Measurements from ENCODE around the gene PKIB. TPM values are rescaled to one million over a fixed set of nuclear protein-coding genes. Genes with fewer than 3 reads are reported as not detected.
"Not testable (repeated sequence)": the region's sequence is repeated elsewhere in the genome, so short reads cannot be mapped to it uniquely, and the experiment has no call there.

Gene PKIB
- total RNA-seq, 1 donor from 2014 or later = 4.1 TPM

DNA sequence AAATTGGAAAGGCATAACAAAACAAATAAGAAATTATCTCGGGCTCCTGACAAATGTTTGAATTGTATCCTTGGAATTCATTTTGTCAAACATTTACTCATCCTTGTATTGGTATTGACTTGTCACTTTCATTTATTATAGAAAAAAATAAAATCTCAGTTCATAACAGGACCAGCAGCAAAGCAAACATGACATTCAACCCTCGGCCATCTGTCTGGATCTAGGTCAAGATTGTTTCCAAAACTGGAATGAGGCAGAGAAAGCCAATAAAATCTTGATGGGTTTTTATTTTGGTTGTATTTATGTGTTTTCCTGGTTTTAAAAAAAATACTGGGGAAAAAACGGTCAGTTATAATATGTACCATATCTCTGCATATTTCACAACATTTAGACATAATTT is 126.4 kb downstream of the PKIB start:
- no peak for FAIRE-seq
- DNase-seq (ENCODE audit: low spot score in 2 of 2) = no peak

DNA sequence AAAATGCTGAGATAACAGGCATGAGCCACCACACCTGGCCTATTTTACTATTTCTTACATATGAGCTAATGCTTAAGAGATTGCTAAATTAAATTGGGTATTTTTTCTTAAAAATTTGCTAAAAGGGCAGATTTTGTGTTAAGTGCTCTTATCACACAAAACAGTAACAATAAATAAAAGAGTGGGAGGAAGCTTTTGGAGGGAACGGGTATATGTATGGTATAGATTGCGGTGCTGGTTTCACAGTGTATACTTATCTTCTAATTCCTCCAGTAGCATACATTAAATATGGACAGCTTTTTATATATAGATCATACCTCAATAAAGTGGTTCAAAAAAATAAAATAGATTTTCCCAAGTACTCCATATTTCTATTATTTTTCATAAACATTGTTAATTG is 129.9 kb downstream of the PKIB start:
- DNase-seq (ENCODE audit: low spot score in 2 of 2) = no peak
- no peak for FAIRE-seq

DNA sequence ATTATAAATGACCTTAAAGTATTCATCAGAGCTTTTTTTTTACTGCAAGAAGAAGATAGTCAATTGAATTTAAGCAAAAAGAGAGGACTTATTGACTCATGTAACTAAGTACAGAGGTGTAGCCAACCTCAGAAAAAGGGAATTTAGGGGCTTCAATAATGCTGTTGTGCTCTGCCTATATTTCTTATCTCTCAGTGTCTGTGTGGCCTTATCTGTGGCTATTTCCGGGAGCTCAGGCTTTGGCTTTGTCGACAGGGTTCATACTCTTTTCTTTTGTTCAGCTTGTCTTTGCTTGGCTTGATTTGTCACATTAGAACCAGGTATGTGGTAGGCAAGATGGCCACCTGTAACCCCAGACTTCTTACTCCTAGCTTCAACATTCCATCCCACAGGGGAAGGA is 130.7 kb downstream of the PKIB start:
- FAIRE-seq = no peak

DNA sequence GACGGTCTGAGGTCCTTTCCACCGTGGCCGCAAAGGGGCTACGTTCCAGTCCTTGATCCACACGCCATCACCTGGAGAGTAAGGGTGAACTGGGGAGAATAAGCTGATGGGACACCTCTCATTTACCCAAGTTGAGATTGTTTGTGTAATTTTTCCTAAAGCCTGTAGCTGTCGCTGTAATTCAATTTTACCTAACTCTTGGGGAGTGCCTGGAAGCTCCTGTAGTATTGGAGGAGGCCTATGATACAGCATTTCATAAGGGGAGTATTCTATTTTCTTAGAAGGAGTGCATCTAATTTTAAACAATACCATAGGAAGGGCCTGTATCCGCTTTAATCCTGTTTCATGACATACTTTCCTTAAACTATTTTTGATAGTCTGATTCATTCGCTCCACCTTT is 134.0 kb downstream of the PKIB start:
- not testable (repeated sequence) for FAIRE-seq; DNase-seq (ENCODE audit: low spot score in 2 of 2)

More for the DNA sequence above, 130.7 kb downstream of the PKIB start:
- DNase-seq (ENCODE audit: low spot score in 2 of 2) = no peak

DNA sequence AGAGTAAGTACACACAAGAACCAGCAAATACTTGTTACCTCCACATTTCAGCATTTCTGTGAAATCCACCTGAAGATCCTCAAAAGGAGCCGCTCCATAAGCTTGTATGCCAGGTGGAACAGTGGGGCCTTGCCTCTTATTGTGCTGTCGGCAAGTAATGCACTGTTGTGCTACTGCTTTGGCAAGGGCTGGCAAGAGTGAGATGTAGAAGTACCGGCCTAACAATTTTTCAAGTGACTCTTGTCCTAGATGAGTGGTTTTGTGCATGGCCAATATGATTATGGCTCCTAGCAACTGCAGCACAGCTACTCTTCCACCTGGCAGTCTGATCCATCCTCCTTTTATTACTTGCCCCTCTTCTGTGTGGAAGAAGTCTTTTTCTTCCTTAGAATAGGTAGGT is 134.7 kb downstream of the PKIB start:
- not testable (repeated sequence) for DNase-seq (ENCODE audit: low spot score in 2 of 2); FAIRE-seq

DNA sequence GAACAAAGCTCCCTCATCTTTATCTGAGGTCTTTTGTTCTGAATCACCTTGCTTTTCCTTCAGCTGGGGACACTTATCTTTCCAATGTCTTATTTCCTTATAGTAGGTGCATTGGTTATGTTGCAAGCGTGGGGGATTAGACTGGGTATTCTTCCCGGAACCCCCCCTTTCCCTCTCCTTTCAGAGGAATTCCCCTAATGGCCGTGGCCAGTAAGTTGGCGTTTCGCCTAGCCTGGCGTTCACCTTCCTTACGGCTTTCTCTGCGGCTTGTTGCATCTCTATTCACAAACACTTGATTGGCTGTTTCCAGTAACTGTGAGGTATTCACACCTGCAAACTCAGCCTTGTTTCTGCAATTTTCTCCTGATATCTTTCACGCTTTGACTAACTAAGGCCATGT is 136.5 kb downstream of the PKIB start:
- DNase-seq (ENCODE audit: low spot score in 2 of 2) (no peak), FAIRE-seq (no peak)

DNA sequence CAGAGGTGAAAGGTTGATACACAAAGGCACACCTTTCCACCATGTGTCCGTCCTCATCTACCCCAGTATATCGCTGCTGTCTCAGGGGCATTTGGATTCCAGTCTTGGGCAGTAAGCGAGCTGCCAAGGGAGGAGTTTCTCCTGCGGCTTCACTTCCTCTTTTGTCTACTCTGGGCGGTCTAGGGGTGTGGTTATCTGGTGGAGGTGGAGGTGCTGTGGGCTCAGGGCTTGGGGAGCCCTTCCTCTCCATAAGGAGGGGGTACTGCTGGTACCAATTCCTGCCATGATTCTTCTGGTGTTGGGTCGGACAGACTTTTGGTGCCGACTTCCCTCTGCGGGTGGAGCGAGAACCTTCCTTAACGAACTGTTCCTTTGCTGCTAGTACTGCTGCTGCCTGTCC is 137.4 kb downstream of the PKIB start:
- FAIRE-seq = no peak
- DNase-seq (ENCODE audit: low spot score in 2 of 2) = no peak

DNA sequence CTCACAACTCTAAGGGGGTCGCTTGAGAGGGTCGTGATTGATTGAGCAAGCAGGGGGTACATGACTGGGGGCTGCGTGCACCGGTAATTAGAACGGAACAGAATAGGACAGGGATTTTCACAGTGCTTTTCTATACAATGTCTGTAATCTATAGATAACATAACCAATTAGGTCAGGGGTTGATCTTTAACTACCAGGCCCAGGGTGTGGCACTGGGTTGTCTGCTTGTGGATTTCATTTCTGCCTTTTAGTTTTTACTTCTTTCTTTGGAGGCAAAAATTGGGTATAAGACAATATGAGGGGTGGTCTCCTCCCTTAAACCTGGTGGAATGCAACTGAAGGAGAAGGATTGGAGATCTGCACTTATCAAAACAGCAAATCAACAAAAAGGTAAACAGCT is 138.7 kb downstream of the PKIB start:
- not testable (repeated sequence) for FAIRE-seq; DNase-seq (ENCODE audit: low spot score in 2 of 2)

DNA sequence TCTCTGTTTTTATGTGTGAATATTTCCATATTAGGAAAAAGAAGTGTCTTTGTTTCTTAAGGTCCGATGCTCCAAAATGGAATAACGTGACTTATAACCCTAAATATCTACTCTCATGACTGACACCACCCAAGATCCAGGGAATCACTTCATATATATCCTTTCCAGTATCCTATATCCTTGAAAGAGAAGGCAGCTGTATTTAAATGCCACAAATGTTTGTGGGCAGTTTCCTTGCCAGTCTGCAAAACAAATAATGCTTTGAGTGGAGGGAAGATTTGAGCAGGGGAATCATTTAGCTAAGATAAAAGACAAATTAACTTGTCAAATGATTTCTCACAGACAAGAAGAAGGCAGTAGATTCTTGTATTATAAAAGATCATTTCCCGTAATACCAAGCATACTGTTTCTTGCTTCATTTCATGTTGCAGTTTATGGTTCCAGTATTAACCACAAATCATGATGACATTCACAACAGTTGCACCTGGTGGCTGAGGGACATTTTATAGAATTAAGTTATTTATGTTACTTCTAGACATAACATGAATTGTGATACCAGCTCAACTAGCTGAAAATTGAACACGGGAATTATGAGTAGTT is 139.3 kb downstream of the PKIB start:
- DNase-seq (ENCODE audit: low spot score in 2 of 2) (no peak), FAIRE-seq (no peak)

DNA sequence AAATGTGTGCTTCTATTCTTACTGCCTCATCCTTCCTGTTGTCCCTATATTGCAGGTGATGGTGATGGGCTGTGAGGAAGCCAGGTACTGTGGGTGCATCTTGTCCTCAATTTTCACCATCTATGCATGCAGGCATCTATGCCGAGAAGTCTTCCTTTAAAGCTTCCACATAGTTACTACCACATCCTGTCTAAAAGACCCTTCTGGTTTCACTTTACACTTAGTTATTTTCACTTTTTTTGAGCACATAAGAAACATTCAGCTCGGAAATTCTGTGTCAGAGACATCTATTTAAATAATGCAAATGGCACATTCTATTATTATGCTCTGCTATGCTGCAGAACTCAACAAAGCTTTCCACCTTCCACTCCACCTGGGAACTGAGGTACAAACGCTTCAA is 141.1 kb downstream of the PKIB start:
- DNase-seq (ENCODE audit: low spot score in 2 of 2) (no peak), FAIRE-seq (no peak)

DNA sequence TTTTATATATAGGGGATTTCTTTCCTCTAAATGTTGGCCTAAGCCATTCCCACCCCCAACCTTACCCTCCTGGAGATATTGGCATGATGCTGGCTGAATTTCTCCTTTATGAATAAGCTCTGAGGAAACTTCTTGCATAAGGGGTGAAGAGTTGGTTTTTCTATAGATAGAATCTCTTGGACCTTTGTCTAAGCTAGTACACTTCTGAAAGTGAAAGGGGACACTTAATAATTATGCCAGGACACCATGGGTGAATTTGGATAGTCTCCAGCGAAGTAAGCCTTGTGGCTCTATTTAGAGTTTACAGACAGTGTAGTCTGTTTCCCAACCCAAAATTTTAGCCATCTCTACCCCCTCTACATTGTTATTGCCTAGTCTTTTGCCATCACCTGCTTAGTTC is 142.3 kb downstream of the PKIB start:
- FAIRE-seq = no peak
- no peak for DNase-seq (ENCODE audit: low spot score in 2 of 2)

DNA sequence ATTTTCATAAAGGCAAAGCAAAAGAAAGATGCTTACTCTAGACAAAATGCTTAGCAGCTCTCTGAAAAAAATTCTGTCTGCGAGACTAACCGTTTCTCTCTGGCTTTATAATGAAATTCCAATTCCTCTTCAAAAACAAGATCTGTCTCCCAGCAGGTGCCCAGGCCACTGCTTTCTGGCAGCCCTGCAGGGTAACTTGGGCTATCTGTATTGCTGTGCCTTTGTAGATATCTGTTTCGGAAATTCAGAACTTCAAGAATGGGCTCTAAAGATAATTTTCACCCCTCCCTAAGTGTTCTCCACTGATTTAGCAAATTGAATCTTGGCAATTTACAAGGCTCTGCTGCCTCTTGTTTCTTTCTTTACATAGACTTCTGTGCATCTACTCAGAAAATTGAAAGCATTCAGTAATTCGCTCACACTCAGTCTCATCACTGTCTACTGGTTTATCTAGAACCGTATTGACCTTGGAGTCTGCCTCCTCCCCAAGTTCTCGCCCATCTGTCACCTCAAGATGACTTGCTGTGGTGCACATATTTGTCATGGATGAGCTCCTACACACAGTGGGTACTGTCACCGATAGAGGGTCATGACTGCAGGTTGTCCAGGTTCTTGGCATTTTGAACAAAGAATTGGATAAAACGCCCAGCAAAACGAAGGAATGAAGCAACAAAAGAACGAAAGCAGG is 142.9 kb downstream of the PKIB start:
- FAIRE-seq (no peak), DNase-seq (ENCODE audit: low spot score in 2 of 2) (no peak)

DNA sequence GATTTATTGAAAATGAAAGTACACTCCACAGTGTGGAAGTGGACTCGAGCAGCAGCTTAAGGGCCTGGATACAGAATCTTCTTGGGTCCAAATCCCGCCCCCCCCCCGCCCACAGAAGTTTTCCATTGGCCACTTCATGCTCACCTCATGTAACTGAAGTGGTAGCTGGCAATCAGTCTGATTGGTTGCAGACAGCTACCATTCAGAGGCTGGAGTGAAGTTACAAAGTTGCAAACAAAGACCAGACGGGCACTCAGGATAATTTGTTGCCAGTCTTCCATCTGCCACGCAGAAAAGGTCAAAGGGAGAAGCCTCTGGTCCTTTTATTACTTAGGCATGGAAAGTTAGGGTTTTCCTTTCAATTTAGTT is 143.5 kb downstream of the PKIB start:
- no peak for DNase-seq (ENCODE audit: low spot score in 2 of 2)
- FAIRE-seq = no peak

DNA sequence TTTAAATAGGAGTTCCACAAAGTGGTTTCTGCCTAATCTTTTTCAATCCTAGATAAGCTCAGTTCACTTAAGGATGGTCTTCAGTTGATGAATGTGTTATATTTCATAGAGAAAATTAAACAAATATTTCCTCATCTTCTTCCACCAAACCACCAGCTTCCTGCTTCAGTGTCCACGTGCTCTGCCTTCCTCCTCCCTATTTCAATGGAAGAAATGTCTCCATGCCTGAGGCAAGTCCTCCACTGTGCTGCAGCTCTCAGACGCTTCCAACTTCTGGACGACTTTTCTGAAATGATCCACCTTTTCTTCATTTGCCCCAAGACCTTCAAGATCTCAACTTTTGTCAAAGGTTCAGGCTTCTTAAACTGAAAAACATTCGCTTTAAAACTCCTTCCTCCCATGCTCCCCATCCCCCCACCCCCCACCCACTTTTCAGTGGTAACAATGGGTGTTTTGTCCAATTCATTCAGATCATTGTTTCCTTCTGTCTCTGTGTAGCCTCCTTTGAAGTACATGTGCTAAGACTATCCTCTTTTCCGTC is 144.1 kb downstream of the PKIB start:
- FAIRE-seq (no peak), DNase-seq (ENCODE audit: low spot score in 2 of 2) (no peak)

DNA sequence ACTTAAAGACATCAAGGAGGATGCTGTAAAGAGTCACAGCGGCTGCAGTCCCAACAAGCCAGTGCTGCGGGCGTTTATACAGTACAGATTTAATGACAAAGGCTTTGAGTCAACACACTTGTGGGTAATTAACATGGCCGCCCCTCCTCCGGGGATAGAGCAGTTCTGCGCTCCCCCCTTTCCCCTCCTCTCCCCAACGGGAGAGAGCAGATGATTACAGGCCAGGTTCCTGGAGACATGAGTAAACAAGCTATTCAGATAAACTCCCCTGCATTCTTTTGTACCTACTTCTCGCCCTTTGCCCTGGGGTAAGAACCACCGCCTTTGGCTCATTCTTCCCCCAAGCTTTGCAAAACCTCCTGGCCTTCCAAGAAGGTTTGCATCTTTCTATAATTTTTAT is 145.7 kb downstream of the PKIB start:
- FAIRE-seq (no peak), DNase-seq (ENCODE audit: low spot score in 2 of 2) (no peak)

DNA sequence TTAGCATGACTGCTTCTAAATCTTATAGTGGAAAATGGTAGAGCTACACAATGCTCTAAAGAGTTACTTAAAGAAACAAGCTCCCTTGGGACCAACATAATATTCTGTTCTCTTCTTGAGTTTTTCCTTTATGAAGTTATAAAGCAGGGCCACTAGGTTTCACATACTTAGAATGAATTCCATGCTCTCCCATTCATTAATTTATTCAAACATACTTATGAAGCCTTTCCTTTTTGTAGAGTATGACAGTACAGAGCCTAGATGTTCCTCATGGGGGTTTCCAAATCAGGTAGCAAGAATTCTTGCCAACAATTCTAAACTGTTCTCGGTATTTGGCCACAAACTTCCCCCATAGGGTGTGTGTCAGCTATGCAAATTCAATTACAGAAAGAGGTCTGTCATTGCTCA is 148.7 kb downstream of the PKIB start:
- DNase-seq (ENCODE audit: low spot score in 2 of 2) = no peak
- FAIRE-seq = no peak

DNA sequence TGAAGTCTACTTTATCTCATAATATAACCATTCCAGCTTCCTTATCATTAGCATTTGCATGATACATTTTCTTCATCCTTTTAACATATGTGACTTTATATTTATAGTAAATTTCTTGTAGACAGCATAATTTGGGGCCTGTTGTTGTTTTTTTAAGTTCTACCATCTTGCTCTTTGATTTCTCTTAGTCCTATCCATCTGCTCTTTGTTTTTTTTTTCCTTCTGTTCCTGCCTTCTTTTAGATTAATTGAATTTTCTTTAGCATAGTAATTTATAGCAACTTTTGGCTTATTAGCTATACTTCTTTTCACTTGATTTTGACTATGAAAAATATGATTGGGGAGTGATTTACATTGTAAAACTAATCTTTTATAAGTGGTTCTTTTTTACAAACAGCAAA is 150.1 kb downstream of the PKIB start:
- DNase-seq (ENCODE audit: low spot score in 2 of 2) = no peak
- no peak for FAIRE-seq

DNA sequence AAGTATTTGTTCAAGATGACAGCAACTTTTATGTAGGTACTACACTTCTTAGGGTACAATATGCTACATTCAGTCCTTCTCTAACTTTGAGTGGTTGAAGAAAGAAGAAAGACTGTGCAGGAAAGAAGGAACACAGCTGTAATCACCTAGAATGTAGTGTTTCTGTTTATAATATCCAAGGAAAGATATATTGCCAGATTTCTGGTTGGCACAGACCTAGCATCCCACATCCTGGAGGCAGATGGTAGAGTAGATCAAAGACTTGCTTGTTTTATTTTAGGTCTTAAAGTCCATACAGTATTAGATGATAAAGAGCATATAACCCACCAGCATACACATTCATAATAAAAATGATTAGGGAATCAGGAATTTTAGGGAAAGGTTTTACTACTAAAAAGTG is 156.1 kb downstream of the PKIB start:
- DNase-seq (ENCODE audit: low spot score in 2 of 2) (no peak), FAIRE-seq (no peak)

DNA sequence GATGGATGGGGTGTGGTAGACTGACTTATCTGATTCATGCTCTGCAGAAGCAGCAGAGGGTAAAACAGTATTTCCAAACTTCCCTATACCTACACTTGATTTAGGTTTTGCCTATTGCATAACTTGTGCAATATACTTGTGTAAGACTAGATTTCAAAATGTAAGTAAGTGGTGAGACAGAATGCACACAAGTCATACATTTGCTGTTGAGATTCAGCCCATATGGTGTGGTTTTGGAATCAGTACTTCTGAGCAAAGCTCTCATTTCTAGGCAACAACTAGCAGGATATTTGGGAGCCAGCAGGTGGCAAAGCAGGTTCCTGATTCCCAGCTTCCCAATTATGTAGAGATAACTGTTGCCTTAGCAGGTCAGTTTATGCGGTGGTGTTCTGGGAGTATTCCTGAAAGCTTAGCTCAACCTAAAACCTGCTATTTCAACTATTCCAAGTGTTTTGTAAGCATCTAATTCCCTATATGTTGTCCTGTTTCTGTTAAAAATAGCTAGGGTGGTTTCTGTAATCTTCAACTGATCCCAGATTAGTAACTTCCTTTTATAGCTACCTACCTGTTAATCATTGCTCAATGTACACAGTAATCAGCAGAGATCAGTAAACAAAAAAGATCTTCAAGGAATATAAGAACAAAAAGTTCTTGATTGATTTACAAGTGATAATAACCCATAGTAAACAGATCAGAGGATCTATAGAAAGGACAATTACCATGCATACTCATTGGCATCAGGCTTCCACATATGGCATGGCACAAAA is 160.8 kb downstream of the PKIB start:
- FAIRE-seq (no peak), DNase-seq (ENCODE audit: low spot score in 2 of 2) (no peak)

DNA sequence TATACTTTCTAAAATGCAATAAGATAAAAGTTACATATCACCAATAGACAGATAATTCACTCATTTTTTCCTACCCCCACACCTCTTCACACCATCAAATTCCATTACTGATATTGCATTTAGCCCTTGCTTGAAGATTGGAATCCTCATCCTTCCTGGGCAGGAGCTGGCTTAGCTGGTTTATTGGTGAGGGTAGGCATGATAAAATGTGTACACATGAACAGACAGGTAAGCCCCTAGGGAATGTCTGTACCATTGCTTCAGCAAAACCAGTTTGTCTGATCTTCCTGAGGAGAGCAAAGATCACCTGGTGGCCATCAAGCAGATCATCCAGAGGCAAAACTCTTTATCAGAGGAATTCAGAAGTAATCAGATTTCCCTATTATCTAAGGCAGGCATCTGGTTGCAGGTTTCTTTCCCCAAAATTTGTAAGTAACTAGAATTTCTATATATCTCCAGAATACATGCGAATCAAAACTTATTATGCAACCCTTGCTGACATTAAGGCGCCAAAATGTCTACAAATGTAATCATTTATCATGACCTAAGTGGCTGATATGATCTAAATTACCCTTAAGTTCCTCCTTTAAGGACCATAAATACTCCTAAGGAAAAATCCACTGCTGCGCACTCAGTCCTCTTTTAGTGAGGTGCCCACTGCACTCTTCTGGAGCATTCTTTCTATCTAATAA is 162.7 kb downstream of the PKIB start:
- no peak for DNase-seq (ENCODE audit: low spot score in 2 of 2)
- FAIRE-seq = no peak

Data from frontal cortex (tissue), 4 donors.